Neural cell (in vitro differentiated cells): ENCODE results near the gene REC114. TPM values are rescaled to one million over a fixed set of nuclear protein-coding genes. Genes with fewer than 3 reads are reported as not detected.

Experiments
- H2AFZ ChIP-seq: fragments of 200-600, 300-800 bp; sonication (generic), shearing (Covaris generic); 2 replicates; pipeline ENCODE4 v1.6.0; 2014; ENCODE audit warnings: low read depth, mild to moderate bottlenecking, antibody characterized with exemption, low read length, moderate library complexity
- H3F3A ChIP-seq: fragments of 200-600 bp; shearing (Covaris generic); 2 replicates; pipeline ENCODE4 v1.6.1; 2016; ENCODE audit warnings: mild to moderate bottlenecking, moderate library complexity, mixed read lengths, antibody characterized with exemption, low read length; ENCODE audit not compliant: insufficient read depth, poor library complexity, severe bottlenecking
- H3K27ac ChIP-seq: fragments of 200-600, 300-800 bp; sonication (generic), shearing (Covaris generic); 2 replicates; pipeline ENCODE4 v1.5.1; 2014; ENCODE audit warnings: mild to moderate bottlenecking, low read length, moderate library complexity
- H3K27me3 ChIP-seq: fragments of 300-800, 200-600 bp; sonication (generic), shearing (Covaris generic); 2 replicates; pipeline ENCODE4 v1.6.0; 2014; ENCODE audit warnings: mild to moderate bottlenecking, low read depth, low read length, moderate library complexity; ENCODE audit not compliant: insufficient read depth
- H3K36me3 ChIP-seq: fragments of 300-800, 200-600 bp; sonication (generic), shearing (Covaris generic); 2 replicates; pipeline ENCODE4 v1.5.1; 2014; ENCODE audit warnings: mild to moderate bottlenecking, antibody characterized with exemption, low read length, moderate library complexity; ENCODE audit not compliant: insufficient read depth
- H3K4me2 ChIP-seq: fragments of 300-800, 200-600 bp; sonication (generic), shearing (Covaris generic); 2 replicates; pipeline ENCODE4 v1.6.0; 2014; ENCODE audit warnings: mild to moderate bottlenecking, low read length
- H3K4me3 ChIP-seq: fragments of 300-800, 200-600 bp; sonication (generic), shearing (Covaris generic); 2 replicates; pipeline ENCODE4 v1.5.1; 2014; ENCODE audit warnings: mild to moderate bottlenecking, low read length, moderate library complexity
- H3K79me2 ChIP-seq: fragments of 200-600 bp; shearing (Covaris generic); replicated peaks from 2 replicates; pipeline ENCODE4 v1.6.0; 2014; ENCODE audit warnings: mild to moderate bottlenecking, low read length, moderate library complexity; ENCODE audit not compliant: insufficient read depth
- H3K9ac ChIP-seq: fragments of 300-800, 200-600 bp; sonication (generic), shearing (Covaris generic); 2 replicates; pipeline ENCODE4 v1.6.1; 2016; ENCODE audit warnings: mild to moderate bottlenecking, low read length, mixed read lengths
- H3K9me2 ChIP-seq: fragments of 200-600 bp; shearing (Covaris generic); 2 replicates; pipeline ENCODE4 v1.6.1; 2016; ENCODE audit warnings: mild to moderate bottlenecking, low read length, mixed read lengths; ENCODE audit not compliant: insufficient read depth
- H3K9me3 ChIP-seq: fragments of 200-600, 300-800 bp; sonication (generic), shearing (Covaris generic); 2 replicates; pipeline ENCODE4 v1.6.1; 2016; ENCODE audit warnings: mild to moderate bottlenecking, mixed run types, low read length, moderate library complexity, mixed read lengths
- H4K20me1 ChIP-seq: fragments of 200-600 bp; shearing (Covaris generic); 2 replicates; pipeline ENCODE4 v1.6.1; 2016; ENCODE audit warnings: mild to moderate bottlenecking, mixed run types; ENCODE audit not compliant: insufficient read depth
- CTCF ChIP-seq: fragments of 450-650 bp; IDR thresholded peaks from 2 replicates; pipeline ENCODE4 v1.5.1; 2014; ENCODE audit warnings: antibody characterized with exemption, mild to moderate bottlenecking, moderate library complexity; ENCODE audit not compliant: poor library complexity, severe bottlenecking
- EP300 ChIP-seq: fragments of 450-650 bp; conservative IDR thresholded peaks from 2 replicates; pipeline ENCODE4 v1.6.1; 2014; ENCODE audit warnings: antibody characterized with exemption, mild to moderate bottlenecking, moderate library complexity; ENCODE audit not compliant: poor library complexity, severe bottlenecking
- EZH2 ChIP-seq: fragments of 200-600, 300-800 bp; shearing (Covaris generic), sonication (generic); IDR thresholded peaks from 2 replicates; pipeline ENCODE4 v1.6.1; 2014; ENCODE audit warnings: antibody characterized with exemption, low read length, borderline replicate concordance, mild to moderate bottlenecking; ENCODE audit not compliant: insufficient read depth, poor library complexity, severe bottlenecking
- MXI1 ChIP-seq: fragments of 450-650 bp; conservative IDR thresholded peaks from 2 replicates; pipeline ENCODE4 v1.6.1; 2014; ENCODE audit warnings: antibody characterized with exemption, mild to moderate bottlenecking; ENCODE audit not compliant: poor library complexity, severe bottlenecking
- POLR2AphosphoS5 ChIP-seq: IDR thresholded peaks from 2 replicates; pipeline ENCODE4 v1.6.1; 2012
- RAD21 ChIP-seq: fragments of 450-650 bp; conservative IDR thresholded peaks from 2 replicates; pipeline ENCODE4 v1.6.1; 2014; ENCODE audit warnings: antibody characterized with exemption, mild to moderate bottlenecking, moderate library complexity
- REST ChIP-seq: IDR thresholded peaks from 2 replicates; pipeline ENCODE4 v1.6.1; 2012; ENCODE audit warnings: borderline replicate concordance
- SMC3 ChIP-seq: fragments of 450-650 bp; conservative IDR thresholded peaks from 2 replicates; pipeline ENCODE4 v1.6.1; 2014; ENCODE audit warnings: antibody characterized with exemption, mild to moderate bottlenecking, moderate library complexity; ENCODE audit not compliant: poor library complexity
- TAF1 ChIP-seq: IDR thresholded peaks from 2 replicates; pipeline ENCODE4 v1.6.1; 2012; ENCODE audit warnings: low read depth
- polyA plus RNA-seq: library from polyadenylated mRNA; depleted of rRNA; stranded (reverse); fragments of >200 nt; gene quantifications from 2 replicates; pipeline ENCODE4 v1.2.3, GENCODE V29; 2014

Gene REC114
- polyA plus RNA-seq, 1 donor from 2014 or later: not detected

GRCh38 chr15:73467758-73468157 is 24.8 kb downstream of the REC114 start:
- no peaks in the 10 kb centered on the region for H3K79me2 ChIP-seq
- no peak overlapping the region for H3K9ac ChIP-seq
- TF ChIP-seq EZH2 (no peak), REST (no peak), TAF1 (no peak), POLR2AphosphoS5 (no peak), RAD21 (no peak), EP300 (no peak), MXI1 (no peak), CTCF (no peak), SMC3 (no peak)
- H3K4me2 ChIP-seq: no peak overlapping the region
- no peaks in the 10 kb centered on the region for H3F3A ChIP-seq
- no peaks in the 10 kb centered on the region for H3K36me3 ChIP-seq
- H2AFZ ChIP-seq: no peak overlapping the region
- H3K9me2 ChIP-seq: no peaks in the 10 kb centered on the region
- no peaks in the 10 kb centered on the region for H3K27me3 ChIP-seq
- H3K9me3 ChIP-seq: no peaks in the 10 kb centered on the region
- no peak overlapping the region for H3K27ac ChIP-seq
- no peaks in the 10 kb centered on the region for H4K20me1 ChIP-seq
- no peak overlapping the region for H3K4me3 ChIP-seq

- Histone ChIP-seq H3K27me3 (no peaks in the 10 kb centered on the region), H3K4me2 (no peak overlapping the region), H3K4me3 (no peak overlapping the region), H3K27ac (no peak overlapping the region), H3K9me2 (no peaks in the 10 kb centered on the region), H3K9ac (no peak overlapping the region), H4K20me1 (no peaks in the 10 kb centered on the region), H3F3A (no peaks in the 10 kb centered on the region), H3K36me3 (no peaks in the 10 kb centered on the region), H3K79me2 (no peaks in the 10 kb centered on the region), H3K9me3 (no peaks in the 10 kb centered on the region), H2AFZ (no peak overlapping the region)
- TF ChIP-seq TAF1: no peak
- no peak for TF ChIP-seq RAD21
- no peak for TF ChIP-seq POLR2AphosphoS5
- no peak for TF ChIP-seq EZH2
- TF ChIP-seq MXI1: no peak
- no peak for TF ChIP-seq SMC3
- TF ChIP-seq CTCF: no peak
- no peak for TF ChIP-seq EP300
- no peak for TF ChIP-seq REST
Measured at GRCh38 chr15:73474785-73475184, 31.8 kb downstream of the REC114 start.
